ENCODE results near the gene WNT6.

The WNT6 gene

GRCh38 chr2:218877891-218878290, 18.3 kb downstream of the WNT6 start:
- DNase-seq (ENCODE audit: low spot score), result no peak

- no peak for DNase-seq (ENCODE audit: low spot score)
These were observed 18.9 kb downstream of the WNT6 start for GRCh38 chr2:218878486-218878885.

GRCh38 chr2:218878926-218879761, 19.5 kb downstream of the WNT6 start:
- no peak for DNase-seq (ENCODE audit: low spot score)

GRCh38 chr2:218879776-218880101, 20.1 kb downstream of the WNT6 start:
- no peak for DNase-seq (ENCODE audit: low spot score)

- peak; percentile 68 for DNase-seq (ENCODE audit: low spot score)
These were observed 20.7 kb downstream of the WNT6 start, which contains the start of gene WNT10A for GRCh38 chr2:218880102-218880858. Gene WNT10A (plus strand): TSS chr2:218880852. CDS start chr2:218880996, 144 bp downstream.

- DNase-seq (ENCODE audit: low spot score), result no peak
These were observed 21.4 kb downstream of the WNT6 start for GRCh38 chr2:218880859-218881594.

GRCh38 chr2:218881744-218882460, 22.3 kb downstream of the WNT6 start:
- DNase-seq (ENCODE audit: low spot score), result no peak

GRCh38 chr2:218882461-218882816, 22.8 kb downstream of the WNT6 start:
- no peak for DNase-seq (ENCODE audit: low spot score)

- DNase-seq (ENCODE audit: low spot score), result peak; percentile 77
These were observed 23.3 kb downstream of the WNT6 start for GRCh38 chr2:218882866-218883366.

- DNase-seq (ENCODE audit: low spot score), result no peak
These were observed 24.2 kb downstream of the WNT6 start for GRCh38 chr2:218883491-218884490.

GRCh38 chr2:218884519-218884918, 24.9 kb downstream of the WNT6 start:
- DNase-seq (ENCODE audit: low spot score), result no peak

- no peak for DNase-seq (ENCODE audit: low spot score)
These were observed 26.7 kb downstream of the WNT6 start for GRCh38 chr2:218885981-218886947.

GRCh38 chr2:218887079-218887478, 27.5 kb downstream of the WNT6 start:
- DNase-seq (ENCODE audit: low spot score), result no peak

GRCh38 chr2:218888341-218888740, 28.7 kb downstream of the WNT6 start:
- no peak for DNase-seq (ENCODE audit: low spot score)

- no peak for DNase-seq (ENCODE audit: low spot score)
These were observed 30.3 kb downstream of the WNT6 start for GRCh38 chr2:218889937-218890336.

GRCh38 chr2:218890369-218890768, 30.8 kb downstream of the WNT6 start:
- DNase-seq (ENCODE audit: low spot score), result no peak

GRCh38 chr2:218891275-218892135, 31.9 kb downstream of the WNT6 start:
- no peak for DNase-seq (ENCODE audit: low spot score)

- DNase-seq (ENCODE audit: low spot score), result peak; percentile 84
These were observed 33.2 kb downstream of the WNT6 start for GRCh38 chr2:218892693-218893348.
